ENCODE data around the gene ABHD10.

Gene ABHD10

DNA sequence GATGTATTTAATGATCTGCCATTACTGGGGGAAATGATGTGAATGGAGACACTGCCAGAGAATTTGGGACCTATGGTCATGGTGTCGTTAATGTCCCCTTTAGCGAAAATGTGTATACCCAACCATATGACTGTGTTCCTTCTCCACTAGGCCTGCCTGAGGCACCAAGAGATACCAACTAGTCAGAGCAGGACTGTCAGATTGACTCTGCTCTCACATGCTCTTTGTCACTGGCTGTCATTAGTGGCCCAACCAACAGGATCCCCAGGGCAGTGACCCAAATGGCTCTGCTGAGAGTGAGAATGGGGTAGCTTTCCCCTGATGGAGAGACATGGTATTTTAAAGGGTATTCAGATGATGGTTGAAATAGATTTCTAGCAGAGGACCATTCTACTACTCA lies 22.7 kb downstream of the ABHD10 start:
- DNase-seq (ENCODE audit: low spot score) = no peak

- peak; percentile 36 for DNase-seq (ENCODE audit: low spot score)
Measured at GRCh38 chr3:112002096-112002971, 23.5 kb downstream of the ABHD10 start.

DNA sequence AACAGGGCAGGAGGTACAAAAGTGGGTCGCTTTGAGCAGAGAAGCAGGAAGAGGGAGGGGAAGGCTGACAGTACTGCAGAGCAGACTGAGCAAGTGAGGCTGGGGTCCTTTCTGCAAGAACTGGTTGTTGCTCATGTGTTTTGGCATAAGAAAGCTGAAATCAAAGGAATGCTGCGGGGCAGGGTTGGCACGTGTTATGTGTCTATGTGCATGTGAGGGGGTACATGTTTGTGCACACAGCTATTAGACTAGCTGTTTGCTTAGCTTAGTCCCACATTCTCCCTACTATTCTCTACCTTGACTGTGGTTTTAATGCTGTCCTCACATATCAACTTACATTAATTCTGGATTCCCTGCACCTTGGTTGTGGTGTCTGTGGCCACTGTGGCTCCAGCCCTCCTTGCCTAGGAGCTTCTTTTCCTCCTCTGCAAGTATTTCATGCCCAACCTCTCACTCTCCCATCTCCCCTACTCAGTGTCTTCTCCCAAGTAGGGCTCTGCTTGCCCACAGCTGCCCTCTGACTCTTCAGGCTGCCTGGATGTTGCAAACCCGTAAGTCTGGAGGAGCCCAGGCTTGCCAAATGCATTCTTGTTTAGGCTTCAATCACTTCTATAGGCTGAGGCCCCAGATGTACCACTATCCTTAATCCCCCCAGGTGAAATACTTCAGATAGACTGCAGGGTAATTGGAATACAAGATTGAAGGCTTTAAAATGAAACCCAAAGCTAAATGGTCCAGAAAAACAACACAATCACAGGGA lies 24.7 kb downstream of the ABHD10 start:
- no peak for DNase-seq (ENCODE audit: low spot score)

DNA sequence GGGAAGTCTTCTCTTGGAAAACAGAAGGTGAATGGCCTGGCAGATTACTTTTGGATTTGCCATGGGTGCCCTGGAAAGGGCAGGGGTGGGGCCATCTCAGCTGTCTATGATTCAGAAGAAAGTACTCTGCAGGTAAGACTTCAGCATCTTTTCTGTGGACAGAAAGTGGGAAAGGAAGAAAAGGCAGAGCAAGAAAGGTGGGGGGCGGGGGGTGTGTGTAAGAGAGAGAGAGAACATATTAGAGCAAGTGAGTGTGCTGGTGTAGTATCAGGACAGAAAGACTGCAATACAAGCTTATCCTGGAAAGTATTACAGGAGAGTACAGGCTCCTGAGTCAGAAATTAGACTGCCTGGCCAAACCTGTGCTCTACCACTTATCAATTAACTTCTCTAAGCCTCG lies 25.4 kb downstream of the ABHD10 start:
- DNase-seq (ENCODE audit: low spot score) = no peak

DNA sequence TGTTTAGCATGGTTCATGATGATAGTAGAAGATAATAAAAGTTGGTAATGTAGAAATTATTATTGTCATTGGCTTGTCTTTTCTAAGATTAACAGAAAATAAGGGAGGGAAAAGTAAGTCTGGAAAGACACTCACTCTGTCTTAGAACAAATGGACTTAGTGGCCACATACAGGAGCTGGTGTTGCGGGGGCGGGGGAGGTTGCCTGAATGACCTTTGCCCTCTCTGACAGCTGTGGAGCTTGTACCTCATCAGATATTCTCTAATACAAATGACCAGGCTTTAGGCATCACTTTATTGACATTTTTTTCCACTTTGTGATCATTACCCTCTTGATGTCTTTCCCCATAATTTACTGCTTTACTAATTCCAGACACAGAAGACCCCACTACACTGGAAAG lies 25.8 kb downstream of the ABHD10 start:
- no peak for DNase-seq (ENCODE audit: low spot score)

DNA sequence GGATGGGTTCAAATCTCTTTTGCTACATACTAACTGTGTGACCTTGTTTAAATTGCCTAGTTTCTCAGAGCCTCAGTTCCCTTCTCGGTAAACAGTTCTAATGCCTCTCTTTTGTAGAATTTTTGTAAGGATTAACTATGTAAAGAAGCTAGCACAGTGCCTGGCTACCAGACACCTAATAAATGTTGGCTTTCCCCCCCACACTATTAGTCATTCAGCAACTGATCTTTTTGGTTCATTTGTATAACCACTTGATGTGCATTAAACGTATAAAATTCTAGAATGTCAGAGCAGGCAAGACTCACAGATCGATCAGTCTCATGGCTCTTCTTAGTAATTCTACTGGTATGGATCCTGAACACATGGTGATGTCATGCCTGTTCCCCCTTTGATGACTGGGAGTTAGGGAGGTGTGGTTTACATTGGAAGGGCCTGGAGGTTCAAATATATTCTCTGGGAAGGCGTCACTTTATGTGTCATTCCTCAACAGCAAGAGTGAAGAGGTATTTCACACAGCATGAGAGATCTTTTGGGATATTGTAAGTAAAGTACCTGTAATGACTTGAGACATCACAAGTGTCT lies 26.4 kb downstream of the ABHD10 start:
- no peak for DNase-seq (ENCODE audit: low spot score)

DNA sequence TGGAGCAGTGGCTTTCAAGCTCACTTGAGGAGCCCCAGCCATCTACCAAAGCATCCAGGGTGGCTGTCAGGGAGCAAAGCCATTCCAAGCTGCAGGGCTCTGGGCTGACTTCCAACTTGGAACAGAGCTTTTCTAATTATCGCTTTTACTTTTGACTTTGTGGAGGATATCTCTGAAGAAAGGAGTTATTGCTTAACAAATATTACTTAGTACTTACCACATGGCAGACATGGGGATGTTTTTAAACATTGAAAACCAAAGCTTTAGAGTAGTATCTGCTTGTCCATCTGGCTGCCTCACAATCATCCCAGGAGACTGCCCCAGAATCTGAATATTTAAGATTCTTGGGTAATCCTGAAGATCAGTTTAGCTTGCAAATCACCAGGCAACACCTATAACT lies 28.8 kb downstream of the ABHD10 start:
- DNase-seq (ENCODE audit: low spot score) = no peak

GRCh38 chr3:112009670-112010069 lies 30.8 kb downstream of the ABHD10 start:
- no peak for DNase-seq (ENCODE audit: low spot score)

DNA sequence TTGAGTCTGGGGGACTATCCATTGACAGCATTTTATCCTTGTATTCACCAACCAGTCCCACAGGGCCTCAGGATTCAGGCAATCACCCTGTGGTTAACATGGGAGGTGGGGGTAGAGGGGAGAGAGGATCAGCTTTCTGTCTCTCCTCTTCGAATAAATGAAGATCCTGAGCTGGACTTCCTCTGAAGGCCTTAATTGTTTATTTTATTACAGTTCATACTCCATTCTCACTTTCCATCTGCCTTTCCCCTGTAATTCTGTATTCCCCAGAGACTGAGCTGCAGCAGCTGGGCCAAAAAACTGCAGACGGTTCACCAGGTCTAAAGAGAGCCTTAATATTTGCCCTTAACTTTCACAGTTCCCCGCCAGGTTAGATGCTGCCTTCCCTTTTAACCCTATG lies 31.8 kb downstream of the ABHD10 start:
- no peak for DNase-seq (ENCODE audit: low spot score)

- no peak for DNase-seq (ENCODE audit: low spot score)
Measured at GRCh38 chr3:112011376-112011940, 32.6 kb downstream of the ABHD10 start.

GRCh38 chr3:112012205-112012992 lies 33.6 kb downstream of the ABHD10 start:
- DNase-seq (ENCODE audit: low spot score) = no peak

DNA sequence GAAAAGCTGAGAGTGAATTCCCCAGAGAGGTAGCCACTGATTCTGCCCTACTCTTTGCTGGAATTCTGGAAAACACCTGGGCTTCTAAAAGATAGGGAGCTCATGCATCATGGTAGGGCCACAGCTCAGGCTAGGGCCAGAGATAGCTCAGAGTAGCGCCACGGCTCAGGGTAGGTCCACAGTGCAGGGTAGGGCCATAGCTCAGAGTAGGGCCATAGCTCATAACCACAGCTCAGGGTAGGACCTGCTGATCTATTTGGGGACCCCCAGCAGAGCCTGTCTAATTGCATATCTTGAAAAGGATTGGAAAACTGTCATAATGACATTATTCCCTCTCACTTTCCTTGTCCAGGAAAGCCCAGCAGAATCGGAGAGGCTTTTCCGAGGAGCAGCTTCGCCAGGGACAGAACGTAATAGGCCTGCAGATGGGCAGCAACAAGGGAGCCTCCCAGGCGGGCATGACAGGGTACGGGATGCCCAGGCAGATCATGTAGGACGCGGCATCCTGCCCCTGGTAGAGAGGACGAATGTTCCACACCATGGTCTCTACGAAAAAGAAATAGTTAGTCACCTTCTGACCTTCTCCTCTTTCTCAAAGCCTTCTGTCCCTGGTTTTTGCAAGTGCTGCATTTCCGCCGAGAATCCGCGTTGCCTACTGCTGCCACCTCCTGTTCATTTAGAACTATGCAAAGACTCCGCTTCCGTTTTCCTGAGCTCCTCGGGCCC lies 34.4 kb downstream of the ABHD10 start:
- DNase-seq (ENCODE audit: low spot score) = peak; percentile 58

GRCh38 chr3:112013784-112014143 lies 34.9 kb downstream of the ABHD10 start:
- DNase-seq (ENCODE audit: low spot score) = no peak

DNA sequence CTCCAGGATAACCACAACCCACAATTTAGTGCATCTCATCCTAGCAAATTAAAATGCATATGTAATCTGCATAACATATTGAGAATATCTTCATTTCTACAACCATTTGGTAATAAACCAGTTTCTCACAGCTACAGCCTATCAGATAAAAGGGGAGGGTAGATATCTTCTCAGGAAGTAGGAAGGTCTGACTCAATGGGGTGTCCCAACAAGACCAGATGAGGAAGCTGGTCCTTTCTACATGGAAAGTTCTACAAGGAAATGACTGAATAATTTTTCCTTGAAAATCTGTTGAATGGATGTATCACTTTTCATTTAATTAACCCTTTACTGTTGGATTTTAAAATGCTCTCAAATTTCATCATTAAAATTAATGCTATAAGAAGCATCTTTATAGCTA lies 38.3 kb downstream of the ABHD10 start:
- no peak for DNase-seq (ENCODE audit: low spot score)

DNA sequence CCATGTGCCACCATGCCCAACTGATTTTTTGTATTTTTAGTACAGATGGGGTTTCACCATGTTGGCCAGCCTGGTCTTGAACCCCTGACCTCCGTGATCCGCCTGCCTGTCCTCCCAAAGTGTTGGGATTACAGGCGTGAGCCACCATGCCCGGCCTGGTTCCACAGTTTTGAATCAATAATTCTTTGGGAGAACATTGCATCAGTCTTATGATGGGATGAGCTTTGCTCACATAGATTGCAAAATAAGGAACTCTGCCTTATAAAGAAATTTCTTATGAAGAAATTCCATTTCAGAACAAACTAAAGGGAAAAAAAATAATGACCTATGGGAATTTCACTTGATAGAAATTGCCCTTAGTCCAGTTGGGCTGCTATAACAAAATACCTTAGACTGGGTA lies 39.9 kb downstream of the ABHD10 start:
- DNase-seq (ENCODE audit: low spot score) = no peak

- no peak for DNase-seq (ENCODE audit: low spot score)
Measured at GRCh38 chr3:112019716-112020115, 40.9 kb downstream of the ABHD10 start.

- DNase-seq (ENCODE audit: low spot score) = no peak
Measured at GRCh38 chr3:112020674-112021085, 41.9 kb downstream of the ABHD10 start.

DNA sequence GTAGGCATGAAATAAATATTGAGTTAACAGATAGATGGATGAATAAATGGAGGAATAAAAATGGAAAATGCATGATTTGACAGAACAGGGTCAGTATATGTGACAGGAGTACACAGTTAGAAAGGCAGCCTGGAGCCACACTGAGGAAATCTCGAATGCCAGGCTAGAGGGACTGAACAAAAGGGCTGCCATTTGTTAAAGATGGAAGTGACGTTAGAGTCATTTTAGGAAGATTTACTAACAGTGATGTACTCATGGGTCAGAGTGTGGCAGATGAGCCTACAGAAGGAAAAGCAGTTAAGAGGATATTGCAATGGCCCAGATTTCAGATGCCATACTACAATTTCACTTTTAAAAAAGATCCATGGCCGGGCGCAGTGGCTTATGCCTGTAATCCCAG lies 48.3 kb downstream of the ABHD10 start:
- DNase-seq (ENCODE audit: low spot score) = no peak

- no peak for DNase-seq (ENCODE audit: low spot score)
Measured at GRCh38 chr3:112027826-112028225, 49.0 kb downstream of the ABHD10 start.

DNA sequence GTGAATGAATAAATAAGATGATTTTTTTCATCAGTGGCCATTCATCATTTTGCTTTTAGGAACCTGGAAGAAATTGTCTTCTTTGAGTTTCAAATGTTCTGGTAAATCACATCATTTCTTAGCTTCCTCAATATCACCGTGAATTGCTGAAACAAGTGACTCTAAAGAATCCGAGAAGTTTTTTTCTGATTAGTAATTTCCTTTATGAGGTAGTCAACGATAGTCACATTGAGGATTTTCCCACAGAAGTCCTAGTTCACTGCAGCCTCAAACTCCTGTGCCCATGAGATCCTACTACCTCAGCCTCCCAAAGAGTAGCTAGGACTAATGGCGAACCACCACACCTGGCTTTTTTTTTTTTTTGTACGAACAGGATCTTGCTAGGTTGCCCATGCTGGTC lies 52.1 kb downstream of the ABHD10 start:
- no peak for DNase-seq (ENCODE audit: low spot score)

DNA sequence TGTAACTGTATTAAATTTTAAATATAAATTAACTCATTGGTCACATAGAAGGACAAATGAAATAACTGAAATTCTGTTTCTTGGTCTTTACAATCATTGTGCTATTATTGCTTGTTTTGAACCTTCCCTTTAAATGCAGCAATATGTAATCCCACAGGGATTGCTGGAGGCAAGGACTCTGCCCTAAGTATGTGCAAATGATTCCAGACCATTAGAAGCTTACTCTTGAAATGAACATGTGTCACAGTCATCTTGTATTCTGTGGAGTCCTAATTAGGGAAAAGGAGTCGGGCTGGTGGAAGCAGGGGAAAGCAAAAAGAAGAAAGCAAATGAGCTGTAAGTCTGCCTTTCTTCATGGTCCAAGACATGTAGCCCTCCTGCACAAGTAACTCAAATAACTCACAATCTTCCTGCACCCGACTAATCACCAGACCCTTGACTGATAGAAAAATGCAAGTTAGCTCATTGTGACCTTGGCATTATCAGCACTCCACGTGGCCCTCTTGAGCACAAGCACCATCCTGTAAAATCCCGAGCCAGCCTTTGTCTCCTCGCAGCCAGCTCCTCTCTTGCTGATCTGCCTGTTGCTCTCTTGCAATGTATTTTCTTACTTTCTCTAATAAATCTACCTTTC lies 53.4 kb downstream of the ABHD10 start:
- DNase-seq (ENCODE audit: low spot score) = no peak

Measured in CD4-positive, alpha-beta T cell treated with Interleukin-15 for 4 hours (primary cell).